ENCODE results near the gene COG5.

DNA sequence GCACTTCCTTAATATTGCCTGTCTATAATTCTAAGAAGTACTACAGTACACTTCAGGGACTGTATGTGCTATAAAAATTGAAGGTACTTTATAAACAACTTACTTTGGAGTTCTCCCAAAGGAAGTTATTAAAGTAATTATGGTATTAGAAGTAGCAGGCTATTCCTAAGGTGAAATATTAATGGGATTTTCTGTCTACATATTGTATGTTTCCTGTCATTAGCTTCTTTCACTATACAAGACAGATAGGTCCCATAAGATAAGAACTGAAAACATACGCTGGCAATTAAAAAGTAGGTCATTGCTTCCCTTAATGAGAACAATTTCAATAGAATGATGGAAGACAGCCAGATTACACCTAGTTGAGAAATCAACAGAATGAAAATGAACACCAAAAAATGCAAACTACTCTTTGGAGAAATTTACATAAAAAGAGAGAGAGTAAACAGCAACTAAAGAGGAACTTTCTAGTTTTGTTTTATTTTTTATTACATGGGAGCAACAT is 248.0 kb downstream of the COG5 start:
- TF ChIP-seq RFX5 (IDR thresholded peaks at IDR 0.05; ENCODE audit: low read depth, low read length) (no peak), MAZ (IDR thresholded peaks at IDR 0.05; ENCODE audit: borderline replicate concordance, low read depth, low read length) (no peak), POLR2A (IDR thresholded peaks at IDR 0.05; ENCODE audit: low read depth, low read length) (no peak), RAD21 (IDR thresholded peaks at IDR 0.05; ENCODE audit: low read length) (no peak), MXI1 (IDR thresholded peaks at IDR 0.05; ENCODE audit: borderline replicate concordance, low read depth, low read length) (no peak), USF2 (IDR thresholded peaks at IDR 0.05; ENCODE audit: low read depth, low read length) (no peak), CEBPB (IDR thresholded peaks at IDR 0.05; ENCODE audit: low read depth, low read length) (no peak), MAFK (IDR thresholded peaks at IDR 0.05; ENCODE audit: low read depth, low read length) (no peak), ELK1 (IDR thresholded peaks at IDR 0.05; ENCODE audit: borderline replicate concordance, low read depth, low read length) (no peak), RCOR1 (IDR thresholded peaks at IDR 0.05; ENCODE audit: insufficient replicate concordance, low read length) (no peak), SMC3 (IDR thresholded peaks at IDR 0.05; ENCODE audit: low read depth, low read length) (no peak), BHLHE40 (IDR thresholded peaks at IDR 0.05; ENCODE audit: low read depth, low read length) (no peak)
- TF ChIP-seq, protein P1, sequence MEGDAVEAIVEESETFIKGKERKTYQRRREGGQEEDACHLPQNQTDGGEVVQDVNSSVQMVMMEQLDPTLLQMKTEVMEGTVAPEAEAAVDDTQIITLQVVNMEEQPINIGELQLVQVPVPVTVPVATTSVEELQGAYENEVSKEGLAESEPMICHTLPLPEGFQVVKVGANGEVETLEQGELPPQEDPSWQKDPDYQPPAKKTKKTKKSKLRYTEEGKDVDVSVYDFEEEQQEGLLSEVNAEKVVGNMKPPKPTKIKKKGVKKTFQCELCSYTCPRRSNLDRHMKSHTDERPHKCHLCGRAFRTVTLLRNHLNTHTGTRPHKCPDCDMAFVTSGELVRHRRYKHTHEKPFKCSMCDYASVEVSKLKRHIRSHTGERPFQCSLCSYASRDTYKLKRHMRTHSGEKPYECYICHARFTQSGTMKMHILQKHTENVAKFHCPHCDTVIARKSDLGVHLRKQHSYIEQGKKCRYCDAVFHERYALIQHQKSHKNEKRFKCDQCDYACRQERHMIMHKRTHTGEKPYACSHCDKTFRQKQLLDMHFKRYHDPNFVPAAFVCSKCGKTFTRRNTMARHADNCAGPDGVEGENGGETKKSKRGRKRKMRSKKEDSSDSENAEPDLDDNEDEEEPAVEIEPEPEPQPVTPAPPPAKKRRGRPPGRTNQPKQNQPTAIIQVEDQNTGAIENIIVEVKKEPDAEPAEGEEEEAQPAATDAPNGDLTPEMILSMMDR (conservative IDR thresholded peaks at IDR 0.05; ENCODE audit: low read depth, low read length) = no peak

All from IMR-90 (cell line).